ENCODE measurements around the gene RABGGTA.
A peak's percentile ranks its signal among the peaks of the same experiment; 100 is the strongest.
"Not testable (repeated sequence)": the region's sequence is repeated elsewhere in the genome, so short reads cannot be mapped to it uniquely, and the experiment has no call there.

RABGGTA gene

DNA sequence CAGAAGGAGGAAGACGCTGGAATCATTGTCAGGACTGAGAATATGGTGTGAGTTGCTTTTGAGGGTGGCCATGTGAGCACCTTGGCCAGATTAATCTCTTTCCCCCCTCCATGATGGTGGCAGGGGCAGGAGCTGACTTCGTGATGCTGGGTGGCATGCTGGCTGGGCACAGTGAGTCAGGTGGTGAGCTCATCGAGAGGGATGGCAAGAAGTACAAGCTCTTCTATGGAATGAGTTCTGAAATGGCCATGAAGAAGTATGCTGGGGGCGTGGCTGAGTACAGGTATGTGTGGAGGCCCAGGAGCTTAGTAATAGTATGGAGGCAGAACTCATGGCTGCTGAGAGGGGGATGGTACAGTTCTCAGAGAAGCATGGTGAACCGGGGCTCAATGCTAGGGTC lies 33.3 kb downstream of the RABGGTA start:
- no peak for DNase-seq

DNA sequence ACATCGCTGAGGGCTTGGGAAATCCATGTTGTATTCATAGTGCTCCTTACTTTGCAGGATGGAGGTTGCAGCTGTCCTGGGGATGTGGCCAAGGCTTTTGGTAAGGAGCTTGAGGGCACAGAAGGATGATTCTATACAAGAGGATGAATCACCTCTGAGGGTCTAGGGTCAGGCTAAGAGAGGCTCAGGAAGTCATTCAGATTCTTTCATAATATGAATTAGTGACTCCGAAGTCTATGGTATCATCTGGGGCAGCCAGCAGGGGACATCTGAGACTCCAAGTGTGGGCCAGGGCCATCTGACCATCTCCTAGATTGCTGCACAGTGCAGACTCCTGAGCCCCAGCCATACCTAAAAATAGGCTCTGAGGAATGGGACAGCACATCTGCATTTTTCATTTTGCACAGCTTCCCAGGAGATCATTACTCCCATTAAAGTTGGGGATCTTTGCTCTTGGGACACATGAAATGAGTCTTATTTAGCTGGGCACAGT lies 33.9 kb downstream of the RABGGTA start:
- DNase-seq: no peak

DNA sequence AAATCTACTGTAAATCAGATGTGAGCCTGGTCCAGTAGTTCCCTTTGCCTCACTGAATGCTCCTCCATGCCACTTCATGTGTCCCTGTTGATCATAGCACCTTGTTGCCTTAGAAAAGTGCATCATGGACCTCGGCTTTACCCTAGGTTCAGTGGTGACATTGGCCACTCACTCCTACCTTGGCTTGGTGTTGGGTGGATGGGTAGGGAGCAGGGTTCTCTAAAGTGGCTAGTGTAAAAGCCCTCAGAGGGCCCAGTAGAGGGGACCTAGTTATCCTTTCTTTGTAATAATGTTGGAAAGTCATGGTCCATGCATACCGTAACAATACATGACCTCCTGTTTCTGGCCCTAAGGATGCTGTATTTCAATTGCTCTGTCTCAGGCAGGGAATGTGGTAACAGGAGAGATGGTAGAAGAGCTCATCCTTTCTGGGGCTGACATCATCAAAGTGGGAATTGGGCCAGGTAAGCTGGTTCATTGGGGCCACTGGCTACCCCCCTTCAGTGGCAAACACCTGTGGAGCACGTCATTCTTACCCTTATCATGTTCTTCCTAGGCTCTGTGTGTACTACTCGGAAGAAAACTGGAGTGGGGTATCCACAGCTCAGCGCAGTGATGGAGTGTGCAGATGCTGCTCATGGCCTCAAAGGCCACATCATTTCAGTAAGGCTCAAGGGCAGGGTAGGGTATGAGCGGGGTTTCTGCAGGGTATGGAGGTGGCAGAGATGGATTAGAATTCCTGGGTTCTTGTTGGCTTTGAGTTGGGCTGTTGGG lies 34.5 kb downstream of the RABGGTA start:
- DNase-seq: no peak

DNA sequence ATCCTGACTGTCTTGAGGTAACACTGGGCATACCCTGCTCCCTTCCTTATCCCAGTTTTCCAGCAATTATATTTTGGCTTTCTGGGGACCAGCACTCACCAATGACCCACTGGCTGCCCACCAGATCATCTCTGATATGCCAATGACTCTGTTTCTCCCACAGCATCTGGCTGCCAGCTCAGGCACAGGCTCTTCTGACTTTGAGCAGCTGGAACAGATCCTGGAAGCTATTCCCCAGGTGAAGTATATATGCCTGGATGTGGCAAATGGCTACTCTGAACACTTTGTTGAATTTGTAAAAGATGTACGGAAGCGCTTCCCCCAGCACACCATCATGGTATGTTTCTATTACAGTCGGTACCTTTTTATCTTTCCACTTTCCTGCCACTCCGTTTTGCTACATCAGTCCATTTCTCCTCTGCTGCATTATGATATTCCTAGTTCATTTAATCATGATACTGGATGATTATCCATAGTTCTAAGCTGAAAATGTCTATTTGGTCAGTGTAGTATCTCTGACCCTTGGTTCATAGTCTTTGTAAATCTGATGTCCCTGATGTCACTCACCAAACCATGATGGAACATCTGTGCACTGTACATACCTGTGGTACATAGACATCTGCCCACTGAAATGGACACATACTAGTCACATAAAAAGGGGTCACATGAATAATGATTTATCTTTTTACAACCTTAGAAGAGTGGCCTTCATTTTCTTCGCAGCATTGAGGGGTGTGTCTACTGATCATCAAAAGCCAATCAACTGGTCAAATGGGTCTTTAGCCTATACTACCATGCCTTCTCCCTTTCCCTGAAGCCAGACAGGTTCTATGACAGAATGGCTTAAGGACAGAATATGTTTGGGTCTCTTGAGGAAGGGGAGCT lies 35.4 kb downstream of the RABGGTA start:
- DNase-seq: no peak

DNA sequence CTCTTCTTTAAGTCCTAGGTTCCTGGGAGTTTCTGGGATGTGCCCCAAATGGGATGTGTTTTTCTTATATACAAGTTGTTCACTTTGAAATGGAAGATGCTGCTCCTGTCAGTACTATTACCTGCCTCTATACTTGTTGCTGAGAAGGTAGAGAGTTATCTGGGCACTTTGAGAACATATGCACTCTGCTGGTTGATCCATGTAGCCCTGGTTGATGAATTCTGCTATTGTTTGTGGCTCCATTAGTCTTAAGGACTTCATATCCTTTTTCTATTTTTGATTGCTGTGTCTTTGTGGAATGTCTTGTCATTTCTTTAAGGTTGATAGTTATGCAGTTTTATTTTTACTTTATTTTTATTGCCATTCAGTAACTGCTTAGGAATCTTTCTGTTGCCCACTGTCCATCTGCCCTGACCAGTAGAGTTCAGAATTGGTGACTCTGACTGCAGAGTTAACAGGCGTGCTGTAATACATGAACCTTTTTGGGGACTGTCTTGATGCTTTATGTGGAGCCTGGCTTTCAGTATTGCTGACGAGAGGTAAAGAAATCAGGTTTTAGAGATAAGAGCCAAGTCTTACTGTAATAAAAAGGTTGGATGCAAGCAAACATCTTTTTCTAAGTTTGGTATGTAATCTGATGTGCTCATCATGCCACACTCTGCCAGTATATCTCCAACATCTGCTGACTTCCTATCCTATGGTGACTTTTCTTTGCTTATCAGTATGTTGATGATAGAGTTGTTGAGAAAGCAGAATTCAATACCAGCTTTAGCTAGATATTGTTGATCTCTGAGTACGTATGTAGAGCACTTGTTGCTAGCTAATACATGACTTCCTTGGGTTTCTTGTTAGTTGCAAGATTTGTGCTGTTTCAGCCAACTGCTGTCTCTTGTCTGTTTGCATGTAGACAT lies 37.0 kb downstream of the RABGGTA start:
- DNase-seq: no peak

DNA sequence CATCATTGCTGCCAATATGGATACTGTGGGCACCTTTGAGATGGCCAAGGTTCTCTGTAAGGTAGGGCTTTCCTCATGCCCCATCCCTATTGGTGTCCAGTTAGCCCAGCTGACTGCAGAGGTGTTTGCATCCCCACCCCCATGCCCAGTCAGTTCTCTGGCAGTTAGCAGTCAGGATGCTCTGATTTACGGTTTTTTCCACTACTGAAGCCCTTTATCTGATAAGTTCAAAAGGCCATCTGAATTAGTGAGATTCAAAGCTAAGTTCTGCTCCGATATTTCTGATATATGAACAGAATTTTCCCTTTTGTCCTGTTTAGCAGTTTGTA lies 37.9 kb downstream of the RABGGTA start:
- no peak for DNase-seq

DNA sequence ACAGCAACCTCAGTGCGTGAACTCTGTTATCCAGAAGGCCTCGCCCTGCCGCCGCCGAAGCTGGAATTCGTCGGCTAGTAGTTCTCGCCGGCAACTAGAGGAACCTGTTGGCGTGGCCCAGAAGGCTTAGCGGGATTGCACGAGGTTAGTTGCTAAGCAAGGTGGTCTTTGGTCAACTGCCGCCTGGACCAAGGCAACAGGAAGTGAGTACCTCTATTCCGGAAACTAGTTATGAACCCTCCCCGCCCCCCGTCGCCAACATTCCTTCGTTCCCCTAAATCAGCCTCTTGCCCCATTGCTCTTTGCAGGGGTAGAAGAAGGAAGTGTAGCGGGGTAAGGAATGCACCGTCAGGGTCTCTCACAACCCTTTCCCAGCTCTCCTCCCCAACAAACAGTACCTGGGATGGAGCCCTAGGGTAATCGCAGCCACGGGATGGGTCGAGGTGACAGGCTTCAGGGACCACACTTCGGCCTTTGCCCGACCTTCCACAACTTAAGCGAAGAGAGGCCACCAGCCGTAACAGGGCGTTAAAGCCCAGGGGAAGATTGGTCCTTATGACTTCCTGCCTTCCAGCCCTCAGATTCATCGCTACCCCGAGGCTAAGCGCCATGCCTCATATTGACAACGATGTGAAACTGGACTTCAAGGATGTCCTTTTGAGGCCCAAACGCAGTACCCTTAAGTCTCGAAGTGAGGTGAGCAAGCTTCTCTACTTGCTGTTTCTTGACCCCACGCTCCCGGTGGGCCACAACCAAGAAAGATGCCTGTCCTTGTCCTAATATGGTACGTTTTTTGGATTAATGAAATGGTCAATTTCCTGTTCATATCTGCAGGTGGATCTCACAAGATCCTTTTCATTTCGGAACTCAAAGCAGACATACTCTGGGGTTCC lies 38.5 kb downstream of the RABGGTA start, which contains the start of gene GMPR2:
GMPR2 (plus strand) TSS at position 285 of the 893 bp plus-strand sequence; CDS start at position 610, 325 bp downstream.
- peak; percentile 77 for DNase-seq

DNA sequence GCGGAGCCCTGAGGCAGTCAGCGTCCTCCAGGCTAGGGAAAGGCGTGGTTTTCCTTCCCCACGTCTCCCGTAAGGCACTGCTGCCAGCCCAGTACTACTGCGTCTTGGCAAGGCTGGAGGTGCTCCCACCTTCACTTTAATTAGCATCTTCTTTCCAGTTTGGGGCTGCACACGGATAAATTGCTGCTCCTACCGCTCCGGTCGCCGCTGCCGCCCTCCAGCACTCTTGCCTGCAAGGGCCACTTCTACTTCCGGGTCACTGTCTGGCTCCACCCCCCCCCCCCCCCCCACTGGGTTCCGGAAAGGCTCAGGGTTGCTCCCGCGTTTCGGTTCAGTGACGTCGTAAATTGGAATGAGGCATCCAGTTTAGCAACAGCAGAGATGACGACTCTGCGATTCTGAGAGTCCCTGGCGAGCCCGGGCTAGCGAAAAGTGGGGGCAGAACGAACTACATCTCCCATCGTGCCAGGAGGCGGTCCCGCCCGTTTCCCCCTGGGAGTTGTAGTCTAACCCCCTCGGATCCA lies 39.2 kb downstream of the RABGGTA start, which contains the start of gene NEDD8:
NEDD8 (minus strand) TSS at position 247 of the 524 bp plus-strand sequence; CDS start at position 147, 100 bp downstream.
- DNase-seq: peak; percentile 82

DNA sequence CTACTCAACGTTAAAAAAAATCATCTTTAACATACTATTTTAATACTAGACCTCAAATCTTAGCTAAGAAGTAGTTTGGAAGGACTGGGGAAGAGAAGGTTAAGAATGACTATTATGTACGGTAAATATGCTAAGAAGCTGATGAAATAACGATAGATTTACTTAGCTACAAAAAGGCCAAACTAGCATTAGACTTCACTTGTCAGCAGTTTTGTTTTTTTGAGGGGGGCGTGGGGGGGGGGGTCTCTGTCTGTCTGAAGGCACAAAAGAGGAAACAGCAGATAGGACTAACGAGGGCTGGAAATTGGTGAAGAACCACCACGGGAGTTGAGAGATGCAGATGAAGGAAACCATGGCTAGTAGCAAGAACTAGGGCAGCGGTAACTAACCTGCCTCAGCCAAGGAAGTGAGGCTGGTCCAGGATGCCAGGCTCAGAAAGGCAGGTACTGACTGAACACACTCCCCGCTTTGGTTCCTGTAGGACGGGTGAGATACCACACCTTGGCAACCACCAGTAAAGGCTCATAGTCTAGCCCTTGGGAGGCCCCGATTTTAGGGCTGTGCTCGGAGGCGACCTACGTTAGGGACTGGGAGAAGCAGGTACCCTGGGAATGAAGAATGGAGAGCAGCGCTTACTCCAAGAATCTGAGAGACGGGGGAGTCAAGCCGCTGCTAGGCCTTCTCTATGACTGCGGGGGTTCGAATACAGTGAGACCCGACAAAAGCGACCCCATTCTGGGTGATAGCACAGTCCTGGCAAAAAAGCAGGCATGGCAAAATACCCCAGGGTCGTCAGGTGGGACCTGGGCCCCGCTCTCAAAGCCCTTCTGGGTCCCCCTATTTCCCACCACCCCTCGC lies 39.9 kb downstream of the RABGGTA start:
- DNase-seq: no peak

DNA sequence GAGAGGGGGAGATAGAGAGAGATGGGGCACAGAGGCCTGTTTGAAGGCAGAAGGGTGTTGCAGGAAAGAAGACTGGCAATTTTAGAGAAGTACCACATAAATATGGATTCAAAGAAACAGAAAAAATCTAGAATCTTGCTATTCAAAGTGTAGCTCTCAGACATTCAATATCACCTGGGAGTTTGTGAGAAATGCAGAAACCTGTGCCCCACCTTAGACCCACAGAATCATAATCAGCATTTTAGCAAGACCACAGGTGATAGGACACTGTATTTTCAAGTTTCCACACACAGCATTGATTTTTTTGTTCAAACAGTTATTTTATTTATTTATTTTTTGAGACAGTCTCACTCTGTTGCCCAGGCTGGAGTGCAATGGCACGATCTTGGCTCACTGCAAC lies 42.5 kb downstream of the RABGGTA start:
- no peak for DNase-seq

DNA sequence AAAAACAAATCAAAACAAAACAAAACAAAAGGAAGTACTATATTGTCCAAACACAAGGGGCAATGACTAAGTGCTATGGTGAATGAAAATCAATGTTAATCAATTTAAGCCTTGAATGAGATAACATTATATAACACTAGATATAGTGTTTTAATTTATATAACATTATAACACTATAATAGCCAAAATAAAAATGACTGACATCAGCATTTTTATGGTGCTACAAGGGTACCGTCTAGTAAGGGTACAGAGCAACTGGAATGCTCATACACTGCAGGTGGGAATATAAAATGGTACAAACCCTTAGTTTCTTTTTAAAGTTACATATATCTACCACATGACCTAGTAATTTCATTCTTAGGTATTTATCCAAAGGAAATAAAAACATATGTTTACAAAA lies 44.9 kb downstream of the RABGGTA start:
- DNase-seq: no peak

DNA sequence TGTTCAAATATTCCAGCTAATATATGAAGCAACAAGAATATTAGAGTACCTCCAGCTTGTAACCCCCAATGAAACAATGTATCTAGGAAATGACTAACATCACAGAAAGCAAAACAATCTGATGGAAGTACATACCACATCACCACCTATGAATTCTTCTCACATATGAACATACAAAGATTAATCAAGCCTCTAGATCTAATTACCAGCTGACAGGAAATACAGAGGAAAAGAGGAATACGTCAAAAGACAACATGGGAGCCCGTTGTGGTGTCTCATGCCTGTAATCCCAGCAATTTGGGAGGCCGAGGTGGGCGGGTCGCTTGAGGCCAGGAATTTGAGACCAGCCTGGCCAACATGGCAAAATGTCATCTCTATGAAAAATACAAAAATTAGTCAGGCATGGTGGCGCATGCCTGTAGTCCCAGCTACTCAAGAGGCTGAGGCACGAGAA lies 46.8 kb downstream of the RABGGTA start:
- no peak for DNase-seq

DNA sequence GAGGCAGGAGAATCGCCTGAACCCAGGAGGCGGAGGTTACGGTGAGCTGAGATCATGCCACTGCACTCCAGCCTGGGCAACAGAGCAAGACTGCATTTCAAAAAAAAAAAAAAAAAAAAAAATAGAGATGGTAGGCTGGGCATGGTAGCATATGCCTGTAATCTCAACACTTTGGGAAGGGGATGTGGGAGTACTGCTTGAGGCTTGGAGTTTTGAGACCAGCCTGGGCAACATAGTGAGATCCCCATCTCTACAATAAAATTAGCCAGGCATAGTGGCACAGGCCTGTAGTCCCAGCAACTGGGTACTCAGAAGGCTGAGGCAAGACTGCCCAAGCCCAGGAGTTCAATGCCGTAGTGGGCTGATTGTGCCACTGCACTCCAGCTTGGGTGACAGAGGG lies 48.4 kb downstream of the RABGGTA start:
- DNase-seq: not testable (repeated sequence)

DNA sequence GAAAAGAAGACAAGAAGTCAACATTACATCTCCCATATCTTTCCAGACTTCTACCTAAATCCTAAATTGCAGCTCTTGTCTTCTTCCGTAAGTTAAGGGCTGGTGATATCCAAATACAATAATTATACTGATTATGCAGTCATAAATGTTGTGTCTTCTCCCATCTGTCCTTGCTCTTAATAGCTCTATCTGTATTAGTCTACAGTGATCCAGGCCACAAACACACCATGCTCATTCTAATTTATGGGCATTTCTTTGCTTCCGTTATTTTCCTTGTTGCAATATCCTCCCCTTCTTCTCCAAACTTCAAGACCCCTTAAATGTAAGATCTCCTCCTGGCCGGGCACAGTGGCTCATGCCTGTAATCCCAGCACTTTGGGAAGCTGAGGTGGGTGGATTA lies 51.9 kb downstream of the RABGGTA start:
- no peak for DNase-seq

DNA sequence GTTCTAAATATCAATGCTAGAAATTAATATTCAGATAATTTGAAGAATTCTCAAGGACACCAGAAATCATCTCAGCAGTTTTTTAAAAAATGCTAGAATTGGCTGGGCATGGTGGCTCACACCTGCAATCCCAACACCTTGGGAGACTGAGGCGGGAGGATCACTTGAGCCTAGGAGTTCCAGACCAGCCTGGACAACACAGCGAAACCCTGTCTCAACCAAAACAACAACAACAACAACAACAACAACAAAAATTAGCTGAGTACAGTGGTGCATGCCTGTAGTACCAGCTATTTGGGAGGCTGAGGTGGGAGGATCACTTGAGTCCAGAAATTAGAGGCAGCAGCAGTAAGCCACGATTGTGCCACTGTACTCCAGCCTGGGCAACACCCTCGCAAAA lies 52.3 kb downstream of the RABGGTA start:
- DNase-seq: no peak

DNA sequence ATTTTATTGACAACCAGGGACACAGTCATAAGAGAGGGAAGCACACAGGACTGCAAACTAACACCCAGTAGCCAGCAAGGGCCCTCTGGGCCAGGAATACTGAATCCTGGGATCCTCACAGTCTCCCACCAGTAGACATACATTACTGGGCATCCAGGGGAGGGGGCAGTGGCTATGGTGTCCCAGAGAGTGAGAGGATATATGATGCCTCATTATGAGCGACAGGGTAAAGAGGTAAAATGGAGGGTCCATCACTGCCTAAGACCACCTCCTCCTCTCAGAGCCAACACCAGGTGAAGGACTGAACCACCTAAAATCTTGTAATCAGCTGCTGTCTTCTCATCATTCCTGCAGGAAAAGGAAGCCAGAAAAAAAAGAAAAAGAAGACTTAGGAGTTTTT lies 54.5 kb downstream of the RABGGTA start:
- DNase-seq: not testable (repeated sequence)

DNA sequence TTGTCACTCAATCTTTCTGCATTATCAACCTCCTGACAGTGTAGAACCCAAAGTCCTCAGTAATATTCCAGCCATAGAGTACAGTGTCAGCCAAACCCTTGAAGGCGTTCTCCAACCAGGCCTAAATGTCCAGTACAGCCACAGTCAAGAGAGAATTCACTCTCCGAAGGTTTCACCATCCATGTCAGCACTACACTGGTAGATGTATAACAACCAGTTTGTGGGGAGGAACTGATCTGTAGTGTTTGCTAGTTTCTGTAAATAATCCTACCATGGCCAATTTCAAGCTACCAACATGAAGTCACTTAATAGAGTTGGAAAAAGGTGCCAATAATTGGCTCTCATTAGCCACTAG lies 55.1 kb downstream of the RABGGTA start:
- no peak for DNase-seq

Data from NCI-H524 treated with DMSO at 0.1 percent for 48 hours (cell line).